IMR-90 (cell line): Measurements from ENCODE around the gene CXCL8. TPM values are rescaled to one million over a fixed set of nuclear protein-coding genes. Genes with fewer than 3 reads are reported as not detected.

Experiments used
- ATAC-seq: fragments of 200-7000 bp; cut with Tn5 transposase; 2 replicates; pipeline ENCODE4 v1.9.1; 2020; ENCODE audit warnings: low read depth, mild to moderate bottlenecking, moderate library complexity
- BruUV-seq: library from RNA; stranded (reverse); fragments of 400-500 nt; replicated peaks from 2 replicates; lab custom pipeline; 2021; lab: Mats Ljungman, UMichigan
- CTCF ChIA-PET: fragments of 300-600 bp; formaldehyde crosslinking; extraction: SDS; loops from one replicate; lab custom pipeline; 2021; ENCODE audit warnings: antibody characterized with exemption; lab: Yijun Ruan, JAX
- POLR2A ChIA-PET: fragments of 300-600 bp; sonication (Branson Sonifier 250); formaldehyde crosslinking; loops from one replicate; lab custom pipeline; 2022; ENCODE audit warnings: antibody characterized with exemption; ENCODE audit not compliant: unreplicated experiment; lab: Charles Lee
- DNase-seq: peaks from one replicate; pipeline ENCODE4 v3.0.0; 2013
- H2AFZ ChIP-seq: replicated peaks from 2 replicates; pipeline ENCODE3; 2013; ENCODE audit warnings: low read length, mild to moderate bottlenecking; ENCODE audit not compliant: poor library complexity
- H2AK5ac ChIP-seq: 2 replicates; pipeline ENCODE4 v1.6.1; 2013; ENCODE audit warnings: low read depth, low read length, inconsistent platforms
- H2AK9ac ChIP-seq: replicated peaks from 2 replicates; pipeline ENCODE3; 2013; ENCODE audit warnings: mild to moderate bottlenecking, low read depth, low read length, moderate library complexity; ENCODE audit not compliant: poor library complexity
- H2BK120ac ChIP-seq: 2 replicates; pipeline ENCODE4 v1.6.1; 2013; ENCODE audit warnings: low read depth, low read length, inconsistent platforms
- H2BK15ac ChIP-seq: 3 replicates; pipeline ENCODE4 v1.6.1; 2013; ENCODE audit warnings: low read depth, low read length, inconsistent platforms
- H2BK20ac ChIP-seq: 2 replicates; pipeline ENCODE4 v1.6.1; 2013; ENCODE audit warnings: low read depth, mild to moderate bottlenecking, inconsistent platforms, low read length, moderate library complexity
- H2BK5ac ChIP-seq: 2 replicates; pipeline ENCODE4 v1.6.1; 2013; ENCODE audit warnings: mild to moderate bottlenecking, low read depth, low read length, inconsistent platforms; ENCODE audit not compliant: poor library complexity, severe bottlenecking
- H3K14ac ChIP-seq: replicated peaks from 2 replicates; pipeline ENCODE4 v1.6.1; 2013; ENCODE audit warnings: low read depth, low read length, inconsistent platforms
- H3K18ac ChIP-seq: 2 replicates; pipeline ENCODE4 v1.6.1; 2013; ENCODE audit warnings: low read depth, low read length, control low read depth
- H3K23ac ChIP-seq: 2 replicates; pipeline ENCODE4 v1.6.1; 2013; ENCODE audit warnings: low read depth, low read length, inconsistent platforms
- H3K27ac ChIP-seq: 2 replicates; pipeline ENCODE4 v1.5.1; 2013; ENCODE audit warnings: mild to moderate bottlenecking, control low read depth, low read length; ENCODE audit not compliant: insufficient read depth
- H3K27me3 ChIP-seq: 2 replicates; pipeline ENCODE4 v1.6.1; 2013; ENCODE audit warnings: low read length; ENCODE audit not compliant: control insufficient read depth, insufficient read depth
- H3K36me3 ChIP-seq: 2 replicates; pipeline ENCODE4 v1.6.1; 2013; ENCODE audit warnings: low read length, mixed read lengths; ENCODE audit not compliant: control insufficient read depth, insufficient read depth
- H3K4ac ChIP-seq: 2 replicates; pipeline ENCODE4 v1.6.1; 2013; ENCODE audit warnings: low read depth, low read length, inconsistent platforms
- H3K4me1 ChIP-seq: 2 replicates; pipeline ENCODE4 v1.6.1; 2013; ENCODE audit warnings: low read length, mixed read lengths; ENCODE audit not compliant: control insufficient read depth, insufficient read depth
- H3K4me2 ChIP-seq: 2 replicates; pipeline ENCODE4 v1.6.1; 2013; ENCODE audit warnings: low read depth, mild to moderate bottlenecking, control low read depth, low read length, moderate library complexity
- H3K4me3 ChIP-seq: 2 replicates; pipeline ENCODE4 v1.5.1; 2013; ENCODE audit warnings: low read depth, mild to moderate bottlenecking, control low read depth, low read length, moderate library complexity; ENCODE audit not compliant: insufficient read depth
- H3K56ac ChIP-seq: 2 replicates; pipeline ENCODE4 v1.6.1; 2013; ENCODE audit warnings: low read length, inconsistent platforms; ENCODE audit not compliant: insufficient read depth; ENCODE audit errors: extremely low read depth
- H3K79me1 ChIP-seq, 2 experiments: 2 replicates each; pipeline ENCODE4 v1.6.1; 2013; ENCODE audit warnings: low read length in 2 of 2, inconsistent platforms in 1 of 2, low read depth in 1 of 2
- H3K9ac ChIP-seq: 2 replicates; pipeline ENCODE4 v1.6.1; 2013; ENCODE audit warnings: low read depth, low read length, control low read depth
- H3K9me1 ChIP-seq: 2 replicates; pipeline ENCODE4 v1.6.1; 2013; ENCODE audit warnings: low read length, inconsistent platforms; ENCODE audit not compliant: insufficient read depth
- H3K9me3 ChIP-seq: 2 replicates; pipeline ENCODE4 v1.6.1; 2013; ENCODE audit warnings: low read length; ENCODE audit not compliant: control insufficient read depth, insufficient read depth
- H4K20me1 ChIP-seq: 2 replicates; pipeline ENCODE4 v1.6.1; 2013; ENCODE audit warnings: low read length, inconsistent platforms; ENCODE audit not compliant: insufficient read depth
- H4K5ac ChIP-seq: 2 replicates; pipeline ENCODE4 v1.6.1; 2013; ENCODE audit warnings: mild to moderate bottlenecking, low read depth, low read length, control low read depth
- H4K8ac ChIP-seq, 2 experiments: 2 replicates each; pipeline ENCODE4 v1.6.1; 2013; ENCODE audit warnings: low read depth in 2 of 2, low read length in 2 of 2, control low read depth in 1 of 2, inconsistent platforms in 1 of 2
- H4K91ac ChIP-seq: 2 replicates; pipeline ENCODE4 v1.6.1; 2013; ENCODE audit warnings: low read depth, low read length, inconsistent platforms; ENCODE audit not compliant: insufficient read depth
- BHLHE40 ChIP-seq: fragments of 150-350 bp; IDR thresholded peaks from 2 replicates; pipeline ENCODE4 v1.6.1; 2016; ENCODE audit warnings: mild to moderate bottlenecking, low read depth, low read length
- CEBPB ChIP-seq: IDR thresholded peaks from 2 replicates; pipeline ENCODE4 v1.6.1; 2012; ENCODE audit warnings: low read depth, low read length, improper control_type of control experiment
- CHD1 ChIP-seq: IDR thresholded peaks from 2 replicates; pipeline ENCODE4 v1.6.1; 2012; ENCODE audit warnings: low read depth, low read length, improper control_type of control experiment
- CTCF ChIP-seq: conservative IDR thresholded peaks from 2 replicates; pipeline ENCODE4 v1.5.1; 2012; ENCODE audit warnings: mild to moderate bottlenecking, low read depth, low read length, improper control_type of control experiment
- ELK1 ChIP-seq: fragments of 150-350 bp; IDR thresholded peaks from 2 replicates; pipeline ENCODE4 v1.6.1; 2016; ENCODE audit warnings: low read depth, mild to moderate bottlenecking, low read length, moderate library complexity, borderline replicate concordance
- FOS ChIP-seq: fragments of 150-350 bp; IDR thresholded peaks from 2 replicates; pipeline ENCODE4 v1.6.1; 2016; ENCODE audit warnings: low read depth, low read length
- MAFK ChIP-seq: IDR thresholded peaks from 2 replicates; pipeline ENCODE4 v1.6.1; 2012; ENCODE audit warnings: low read depth, low read length, improper control_type of control experiment
- MAZ ChIP-seq: IDR thresholded peaks from 2 replicates; pipeline ENCODE4 v1.6.1; 2012; ENCODE audit warnings: low read depth, mild to moderate bottlenecking, low read length, improper control_type of control experiment, moderate library complexity, borderline replicate concordance
- MXI1 ChIP-seq: IDR thresholded peaks from 2 replicates; pipeline ENCODE4 v1.6.1; 2012; ENCODE audit warnings: low read depth, mild to moderate bottlenecking, low read length, moderate library complexity, borderline replicate concordance
- NFE2L2 ChIP-seq: fragments of 150-350 bp; IDR thresholded peaks from 2 replicates; pipeline ENCODE4 v1.6.1; 2016; ENCODE audit warnings: low read depth, mild to moderate bottlenecking, low read length
- POLR2A ChIP-seq: IDR thresholded peaks from 2 replicates; pipeline ENCODE4 v1.6.1; 2012; ENCODE audit warnings: mild to moderate bottlenecking, low read depth, low read length
- RAD21 ChIP-seq: IDR thresholded peaks from 2 replicates; pipeline ENCODE4 v1.6.1; 2012; ENCODE audit warnings: low read length, improper control_type of control experiment
- RCOR1 ChIP-seq: IDR thresholded peaks from 2 replicates; pipeline ENCODE4 v1.6.1; 2012; ENCODE audit warnings: mild to moderate bottlenecking, low read length, improper control_type of control experiment; ENCODE audit not compliant: insufficient replicate concordance
- RFX5 ChIP-seq: IDR thresholded peaks from 2 replicates; pipeline ENCODE4 v1.8.0; 2012; ENCODE audit warnings: low read depth, mild to moderate bottlenecking, low read length, moderate library complexity
- SMC3 ChIP-seq: fragments of 150-350 bp; IDR thresholded peaks from 2 replicates; pipeline ENCODE4 v1.6.1; 2016; ENCODE audit warnings: low read depth, mild to moderate bottlenecking, antibody characterized with exemption, low read length, moderate library complexity
- USF2 ChIP-seq: fragments of 150-350 bp; IDR thresholded peaks from 2 replicates; pipeline ENCODE4 v1.6.1; 2017; ENCODE audit warnings: mild to moderate bottlenecking, antibody characterized with exemption, low read length, low read depth
- WGBS, 2 experiments: methylation state at CpG; one replicate each; pipeline versions ENCODE4 v1.1.5 to v1.1.7; 2013; ENCODE audit warnings: missing lambda C conversion rate in 2 of 2; ENCODE audit not compliant: insufficient read length in 1 of 2; ENCODE audit errors: extremely low coverage in 2 of 2; 5-methylcytosine and 5-hydroxymethylcytosine counted together
- dilution Hi-C: fragments of 300-500 bp; cut with HindIII; formaldehyde crosslinking; loops from one replicate; pipeline ENCODE4 v1.14.3; 2018; ENCODE audit warnings: low sequenced_read_pairs; ENCODE audit not compliant: unreplicated experiment
- in situ Hi-C: fragments of 300-500 bp; cut with MboI; formaldehyde crosslinking; loops from 3 replicates; pipeline ENCODE4 v1.14.3; 2019; ENCODE audit warnings: low sequenced_read_pairs, inconsistent platforms, mixed read lengths
- intact Hi-C: fragments of 100-400 bp; cut with micrococcal nuclease; formaldehyde crosslinking; loops from 2 replicates; pipeline ENCODE4 v1.10.0; 2022
- polyA plus RNA-seq, 3 experiments: library from polyadenylated mRNA; depleted of rRNA; stranded (reverse); fragments of >200 nt; gene quantifications; 2 replicates each; pipeline ENCODE4 v1.2.3, GENCODE V29; 2012; ENCODE audit warnings: low replicate concordance in 1 of 3
- total RNA-seq: library from RNA; depleted of rRNA; stranded (reverse); fragments of >200 nt; gene quantifications from 2 replicates; pipeline ENCODE4 v1.2.3, GENCODE V29; 2012

The CXCL8 gene
- total and polyA plus RNA-seq, 2 of the 4 experiments (the other 2 are of a cell fraction) = 2.2 to 2.7 TPM

- Histone ChIP-seq H2BK20ac (no peak overlapping the region), H3K9me3 (no peaks in the 10 kb centered on the region), H3K27ac (no peak overlapping the region), H3K4me3 (no peak overlapping the region), H3K36me3 (no peaks in the 10 kb centered on the region), H2AK9ac (no peak overlapping the region), H3K14ac (no peak overlapping the region), H3K9me1 (0 out of 2 replicates have a peak, but pooled peaks cover 4% of the 10 kb centered on the region), H3K18ac (no peak overlapping the region), H2AFZ (no peak overlapping the region), H4K91ac (no peak overlapping the region), H2BK120ac (no peak overlapping the region), H4K8ac (no peak overlapping the region), H3K4me1 (no peaks in the 10 kb centered on the region), H2AK5ac (no peak overlapping the region), H3K27me3 (no peaks in the 10 kb centered on the region), H3K4ac (no peak overlapping the region), H3K23ac (no peak overlapping the region), H2BK15ac (no peak overlapping the region), H3K79me1 (no peaks in the 10 kb centered on the region), H3K9ac (no peak overlapping the region), H4K20me1 (no peaks in the 10 kb centered on the region), H3K56ac (no peak overlapping the region), H4K5ac (no peak overlapping the region), H2BK5ac (no peak overlapping the region), H3K4me2 (no peak overlapping the region)
- ChIA-PET CTCF (interaction anchor here (0.7 kb wide), 1 partner anchor 90 kb away, joined by 3 read pairs; no protein-coding TSS in a partner anchor), POLR2A (no interaction called here)
- DNase-seq = no peak
- no peak for TF ChIP-seq CTCF
- TF ChIP-seq MXI1 = no peak
- no peak for TF ChIP-seq RCOR1
- no peak for TF ChIP-seq RFX5
- TF ChIP-seq BHLHE40 = no peak
- no peak for TF ChIP-seq MAFK
- TF ChIP-seq NFE2L2 = no peak
- TF ChIP-seq MAZ = no peak
- no peak for TF ChIP-seq RAD21
- TF ChIP-seq USF2 = no peak
- no peak for TF ChIP-seq ELK1
- no peak for TF ChIP-seq SMC3
- TF ChIP-seq FOS = no peak
- no peak for TF ChIP-seq CHD1
- TF ChIP-seq POLR2A = no peak
- no peak for TF ChIP-seq CEBPB
- intact Hi-C loops = no loop called here
- WGBS, 2 experiments = no CpG with 5 or more reads among the region's 2 CpGs
- dilution Hi-C loops = no loop called here
- no TSS peak for BruUV-seq
- no peak for ATAC-seq
- in situ Hi-C loops = no loop called here
Measured at GRCh38 chr4:73759357-73759756, 19.0 kb downstream of the CXCL8 start.
